Psoas muscle (tissue), 8 donors: ENCODE results near the gene ANXA3. TPM values are rescaled to one million over a fixed set of nuclear protein-coding genes. Genes with fewer than 3 reads are reported as not detected.
A peak's percentile ranks its signal among the peaks of the same experiment; 100 is the strongest.

Experiments used
- ATAC-seq, 4 donors: fragments of 200-7000 bp; cut with Tn5 transposase; one replicate each; pipeline ENCODE4 v1.9.1; 2020; ENCODE audit warnings: moderate library complexity in 3 of 4, mild to moderate bottlenecking in 2 of 4
- DNase-seq, 2 donors: peaks; one replicate each; pipeline ENCODE4 v3.0.0-alpha.2; 2020
- H3K27ac ChIP-seq: fragments of 200-600 bp; one replicate; pipeline ENCODE4 v1.8.0; 2022
- H3K27me3 ChIP-seq, 3 donors: fragments of 200-600 bp in 1 of 3; one replicate each; pipeline versions ENCODE4 v1.6.1 to v1.8.0; 2013 to 2022; ENCODE audit warnings: low read length in 2 of 3, mild to moderate bottlenecking in 2 of 3, moderate library complexity in 1 of 3; ENCODE audit not compliant: insufficient read depth in 3 of 3
- H3K36me3 ChIP-seq, 2 donors: fragments of 200-600 bp in 1 of 2; one replicate each; pipeline versions ENCODE4 v1.6.1 to v1.8.0; 2013 to 2022; ENCODE audit warnings: low read depth in 1 of 2, mild to moderate bottlenecking in 1 of 2, moderate library complexity in 1 of 2; ENCODE audit not compliant: insufficient read depth in 1 of 2
- H3K4me1 ChIP-seq: fragments of 200-600 bp; one replicate; pipeline ENCODE4 v1.8.0; 2022
- H3K4me3 ChIP-seq: fragments of 200-600 bp; one replicate; pipeline ENCODE4 v1.8.0; 2022; ENCODE audit warnings: mild to moderate bottlenecking
- H3K9me3 ChIP-seq: fragments of 200-600 bp; one replicate; pipeline ENCODE4 v1.8.0; 2022
- CTCF ChIP-seq: fragments of 200-600 bp; IDR thresholded peaks from one replicate; pipeline ENCODE4 v1.8.0; 2022; ENCODE audit warnings: antibody characterized with exemption
- WGBS, 3 donors: extraction: QIAGEN DNeasy Blood & Tissue Kit; methylation state at CpG; one replicate each; pipeline versions ENCODE4 v1.1.6 to v1.1.7; 2013; 5-methylcytosine and 5-hydroxymethylcytosine counted together
- intact Hi-C, 2 donors: fragments of 100-400 bp; cut with DNase I; formaldehyde crosslinking; loops; one replicate each; pipeline versions ENCODE4 v1.11.0 to v1.14.2; 2022
- polyA plus RNA-seq, 3 donors: library from polyadenylated mRNA; stranded (reverse); fragments of 200-250 nt; gene quantifications; one replicate each; pipeline ENCODE4 v1.2.3, GENCODE V29; 2013
- total RNA-seq, 4 donors: library from RNA; stranded (reverse); fragmentation: NEBNext Ultra II Directional in 2 of 4; extraction: Animal tissue kit (Norgen Biotek cat#: 25700) in 2 of 4; gene quantifications; one replicate each; pipeline versions ENCODE4 v1.2.1 to v1.2.4, GENCODE V29; 2021 to 2023
- donor health status: healthy with polysubstance abuse.
- donor health status: DM: no; HTN: no; CAD: no; lungs with moderate emphysema.
- donor health status: Bipolar disorder and iron deficiency.
- donor health status: healthy.
- donor health status: DM: yes; HTN: yes; CAD: no.
- donor health status: DM: no; HTN: no; CAD: no.
- donor health status: DM: no; HTN: no; CAD: no.
- donor health status: DM: yes; HTN: yes; CAD: no.

Gene ANXA3
- total and polyA plus RNA-seq, 7 donors = 11.8 to 27.6 (median 18.1) TPM

- Histone ChIP-seq H3K4me1 (no peaks in the 10 kb centered on the region), H3K4me3 (no peak overlapping the region), H3K27ac (no peak overlapping the region), H3K9me3 (no peaks in the 10 kb centered on the region), H3K36me3 (no peaks in the 10 kb centered on the region), H3K27me3 (no peaks in the 10 kb centered on the region)
- no peak for ATAC-seq
- intact Hi-C loops = no loop called here
- WGBS, 3 donors = 88 to 90% (median 90%) methylated on average over 8 of the region's 8 CpGs
- DNase-seq = no peak
- no peak for TF ChIP-seq CTCF
Measured at GRCh38 chr4:78566834-78567499, 15.4 kb downstream of the ANXA3 start.

DNA sequence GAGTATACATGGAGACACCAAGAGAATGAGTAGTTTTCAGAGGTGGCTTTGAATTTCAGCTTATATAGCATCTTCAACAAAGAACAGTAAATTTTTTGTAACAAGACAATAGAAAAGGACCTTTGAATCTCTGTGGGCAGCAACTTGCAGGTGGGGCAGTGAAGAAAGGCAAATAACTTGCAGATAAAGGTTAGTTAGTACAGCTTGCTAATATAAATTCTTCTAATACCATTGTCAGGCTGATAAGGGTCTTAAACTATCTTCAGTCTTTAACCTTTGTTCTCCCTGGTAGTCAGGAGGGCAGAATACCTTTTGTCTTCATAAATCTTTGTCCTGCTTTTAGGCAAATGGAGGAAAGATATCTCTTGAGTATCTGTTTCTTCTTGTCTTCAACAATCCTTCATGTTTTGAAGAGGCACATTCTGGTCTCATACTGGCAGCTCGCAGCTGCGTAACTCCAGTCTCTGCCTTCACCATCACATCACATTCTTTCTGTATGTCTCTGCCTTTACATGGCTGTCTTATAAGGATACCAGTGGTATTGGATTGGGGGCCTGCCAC, 16.0 kb downstream of the ANXA3 start:
- WGBS, 3 donors = 94 to 100% (median 100%) methylated on average over 2 of the region's 2 CpGs
- no peak overlapping the region for H3K4me3 ChIP-seq
- no peak overlapping the region for H3K27ac ChIP-seq
- no peaks in the 10 kb centered on the region for H3K27me3 ChIP-seq
- H3K9me3 ChIP-seq = no peaks in the 10 kb centered on the region
- no peak for TF ChIP-seq CTCF
- DNase-seq = no peak
- H3K4me1 ChIP-seq = no peaks in the 10 kb centered on the region
- no peaks in the 10 kb centered on the region for H3K36me3 ChIP-seq
- ATAC-seq = no peak
- intact Hi-C loops = no loop called here

GRCh38 chr4:78568640-78569305, 17.2 kb downstream of the ANXA3 start:
- Histone ChIP-seq H3K36me3 (no peaks in the 10 kb centered on the region), H3K27ac (peak overlapping the region; percentile 6), H3K4me1 (no peaks in the 10 kb centered on the region), H3K9me3 (no peaks in the 10 kb centered on the region), H3K27me3 (no peaks in the 10 kb centered on the region), H3K4me3 (no peak overlapping the region)
- peak in 1 of 4 donors; percentile 19 for ATAC-seq
- no peak for DNase-seq
- 38 to 43% (median 40%) methylated on average over 3 of the region's 3 CpGs for WGBS, 3 donors
- intact Hi-C loops = no loop called here
- TF ChIP-seq CTCF = no peak

GRCh38 chr4:78569306-78569821, 17.8 kb downstream of the ANXA3 start:
- H3K4me1 ChIP-seq = no peaks in the 10 kb centered on the region
- DNase-seq = no peak
- intact Hi-C loops = no loop called here
- no peak for TF ChIP-seq CTCF
- no peaks in the 10 kb centered on the region for H3K36me3 ChIP-seq
- peak in 1 of 4 donors; percentile 54 for ATAC-seq
- WGBS, 3 donors = 16 to 22% (median 21%) methylated on average over 6 of the region's 6 CpGs
- no peaks in the 10 kb centered on the region for H3K27me3 ChIP-seq
- no peak overlapping the region for H3K4me3 ChIP-seq
- H3K27ac ChIP-seq = peak overlapping the region; percentile 10
- no peaks in the 10 kb centered on the region for H3K9me3 ChIP-seq
